Kidney (tissue), 14 donors: ENCODE results near the gene HRAS. TPM values are rescaled to one million over a fixed set of nuclear protein-coding genes. Genes with fewer than 3 reads are reported as not detected.

Experiments
- DNase-seq, 5 donors: peaks; one replicate each; pipeline ENCODE4 v3.0.0-alpha.2; 2013 to 2020
- FAIRE-seq: peaks from 2 replicates; lab custom pipeline; 2012; peaks lifted over from hg19 to GRCh38; lab: Jason Lieb, UNC
- H3K27ac ChIP-seq, 2 donors: one replicate each; pipeline ENCODE4 v1.7.0; 2013; ENCODE audit warnings: low read depth in 2 of 2, low read length in 2 of 2, inconsistent platforms in 1 of 2
- H3K27me3 ChIP-seq: one replicate; pipeline ENCODE4 v1.7.1; 2013; ENCODE audit warnings: low read length, inconsistent platforms; ENCODE audit not compliant: control insufficient read depth, insufficient read depth
- H3K36me3 ChIP-seq, 3 donors: one replicate each; pipeline versions ENCODE4 v1.7.0 to v1.7.1; 2013; ENCODE audit warnings: low read length in 3 of 3, control low read depth in 1 of 3, inconsistent platforms in 1 of 3; ENCODE audit not compliant: insufficient read depth in 3 of 3, control insufficient read depth in 2 of 3
- H3K4me1 ChIP-seq, 3 donors: one replicate each; pipeline versions ENCODE4 v1.7.0 to v1.7.1; 2013; ENCODE audit warnings: low read length in 3 of 3, inconsistent platforms in 1 of 3, low read depth in 1 of 3; ENCODE audit not compliant: control insufficient read depth in 2 of 3, insufficient read depth in 2 of 3
- H3K4me3 ChIP-seq, 3 donors: one replicate each; pipeline versions ENCODE4 v1.7.0 to v1.8.1; 2013; ENCODE audit warnings: low read length in 3 of 3, control low read depth in 1 of 3, inconsistent platforms in 1 of 3
- H3K9ac ChIP-seq, 3 donors: one replicate each; pipeline versions ENCODE4 v1.7.0 to v1.7.1; 2013; ENCODE audit warnings: low read length in 3 of 3, control low read depth in 1 of 3, inconsistent platforms in 1 of 3
- H3K9me3 ChIP-seq, 3 donors: one replicate each; pipeline versions ENCODE4 v1.7.0 to v1.7.1; 2013; ENCODE audit warnings: low read length in 3 of 3, control low read depth in 1 of 3, inconsistent platforms in 1 of 3; ENCODE audit not compliant: control insufficient read depth in 2 of 3, insufficient read depth in 1 of 3
- CTCF ChIP-seq: IDR thresholded peaks from 3 replicates; pipeline ENCODE4 v1.5.1; 2012; ENCODE audit warnings: mild to moderate bottlenecking, moderate library complexity, borderline replicate concordance; ENCODE audit not compliant: insufficient read depth; ENCODE audit errors: extremely low read depth
- intact Hi-C: fragments of 100-400 bp; cut with DNase I; formaldehyde crosslinking; loops from one replicate; pipeline ENCODE4 v1.11.1; 2022
- polyA plus RNA-seq: library from polyadenylated mRNA; stranded (reverse); fragments of 350-450 nt; fragmentation: Illumina TruSeq; extraction: RNeasy Lipid Tissue Mini Kit (QIAGEN cat#74804); gene quantifications from one replicate; pipeline ENCODE4 v1.2.3, GENCODE V29; 2014; ENCODE audit warnings: low read depth, low replicate concordance; ENCODE audit not compliant: insufficient read depth
- total RNA-seq: library from RNA; stranded (reverse); fragmentation: NEBNext Ultra II Directional; extraction: Animal tissue kit (Norgen Biotek cat#: 25700); gene quantifications from one replicate; pipeline ENCODE4 v1.2.1, GENCODE V29; 2021
- donor health status: control.
- donor health status: control.
- donor health status: control.
- donor health status: control.
- donor health status: control.
- donor health status: DM: yes; HTN: yes; CAD: no.
- donor health status: Normal renal cell carcinoma (clear cell type).

HRAS gene
- total and polyA plus RNA-seq, 2 donors from 2014 or later, result 66.1 to 100 TPM

GRCh38 chr11:568306-569157 is 33.2 kb upstream of the HRAS start:
- Histone ChIP-seq H3K9ac (peak overlapping the region in 1 of 3 donors; percentile 69), H3K36me3 (peaks cover 0 to 2% (median 0%) of the 10 kb centered on the region in 3 donors), H3K9me3 (no peaks in the 10 kb centered on the region), H3K4me3 (peak overlapping the region in 2 of 3 donors; percentile 48 to 60), H3K27me3 (no peaks in the 10 kb centered on the region), H3K4me1 (peaks cover 0 to 21% (median 8%) of the 10 kb centered on the region in 3 donors), H3K27ac (peak overlapping the region in 1 of 2 donors; percentile 57)
- intact Hi-C loops, result no loop called here
- FAIRE-seq, result no peak
- TF ChIP-seq CTCF, result no peak
- peak; percentile 96 to 98 (median 97) for DNase-seq

- Histone ChIP-seq H3K27me3 (no peaks in the 10 kb centered on the region), H3K4me1 (peaks cover 0 to 23% (median 5%) of the 10 kb centered on the region in 3 donors), H3K4me3 (peak overlapping the region in 1 of 3 donors; percentile 37), H3K27ac (peak overlapping the region; percentile 45 to 57), H3K36me3 (peaks cover 0 to 4% (median 0%) of the 10 kb centered on the region in 3 donors), H3K9me3 (no peaks in the 10 kb centered on the region), H3K9ac (peak overlapping the region in 1 of 3 donors; percentile 55)
- intact Hi-C loops, result no loop called here
- peak in 1 of 5 donors; percentile 86 for DNase-seq
- TF ChIP-seq CTCF, result no peak
- no peak for FAIRE-seq
These were observed 32.4 kb upstream of the HRAS start for GRCh38 chr11:567629-568292.

GRCh38 chr11:567011-567628 is 31.7 kb upstream of the HRAS start:
- DNase-seq, result peak in 1 of 5 donors; percentile 73
- Histone ChIP-seq H3K4me1 (peaks cover 0 to 29% (median 5%) of the 10 kb centered on the region in 3 donors), H3K27me3 (no peaks in the 10 kb centered on the region), H3K27ac (peak overlapping the region; percentile 9 to 57), H3K9me3 (no peaks in the 10 kb centered on the region), H3K9ac (peak overlapping the region in 1 of 3 donors; percentile 55), H3K4me3 (no peak overlapping the region), H3K36me3 (peaks cover 0 to 4% (median 0%) of the 10 kb centered on the region in 3 donors)
- intact Hi-C loops, result no loop called here
- no peak for TF ChIP-seq CTCF
- no peak for FAIRE-seq
